Mesodermal cell (in vitro differentiated cells): Measurements from ENCODE around the gene CCDC60.

Experiments
- H3K27ac ChIP-seq: 2 replicates; pipeline ENCODE4 v1.7.0; 2013; ENCODE audit warnings: mild to moderate bottlenecking, low read depth, low read length, moderate library complexity; ENCODE audit not compliant: severe bottlenecking
- H3K36me3 ChIP-seq: 2 replicates; pipeline ENCODE4 v1.7.1; 2013; ENCODE audit warnings: mild to moderate bottlenecking, low read length, moderate library complexity; ENCODE audit not compliant: control insufficient read depth, insufficient read depth
- H3K4me1 ChIP-seq: one replicate; pipeline ENCODE4 v1.7.1; 2013; ENCODE audit warnings: mild to moderate bottlenecking, low read length; ENCODE audit not compliant: insufficient read depth, control insufficient read depth, poor library complexity, severe bottlenecking
- H3K4me3 ChIP-seq: 2 replicates; pipeline ENCODE4 v1.7.0; 2013; ENCODE audit warnings: low read length, control low read depth, mild to moderate bottlenecking; ENCODE audit not compliant: insufficient read depth, poor library complexity, severe bottlenecking; ENCODE audit errors: extremely low read depth
- H3K9me3 ChIP-seq: 2 replicates; pipeline ENCODE4 v1.7.1; 2013; ENCODE audit warnings: mild to moderate bottlenecking, low read length, moderate library complexity; ENCODE audit not compliant: control insufficient read depth
- WGBS, 2 experiments: methylation state at CpG; one replicate each; pipeline ENCODE4 v1.1.5; 2013; ENCODE audit warnings: missing lambda C conversion rate in 2 of 2; ENCODE audit not compliant: insufficient coverage in 2 of 2; 5-methylcytosine and 5-hydroxymethylcytosine counted together

The CCDC60 gene

DNA sequence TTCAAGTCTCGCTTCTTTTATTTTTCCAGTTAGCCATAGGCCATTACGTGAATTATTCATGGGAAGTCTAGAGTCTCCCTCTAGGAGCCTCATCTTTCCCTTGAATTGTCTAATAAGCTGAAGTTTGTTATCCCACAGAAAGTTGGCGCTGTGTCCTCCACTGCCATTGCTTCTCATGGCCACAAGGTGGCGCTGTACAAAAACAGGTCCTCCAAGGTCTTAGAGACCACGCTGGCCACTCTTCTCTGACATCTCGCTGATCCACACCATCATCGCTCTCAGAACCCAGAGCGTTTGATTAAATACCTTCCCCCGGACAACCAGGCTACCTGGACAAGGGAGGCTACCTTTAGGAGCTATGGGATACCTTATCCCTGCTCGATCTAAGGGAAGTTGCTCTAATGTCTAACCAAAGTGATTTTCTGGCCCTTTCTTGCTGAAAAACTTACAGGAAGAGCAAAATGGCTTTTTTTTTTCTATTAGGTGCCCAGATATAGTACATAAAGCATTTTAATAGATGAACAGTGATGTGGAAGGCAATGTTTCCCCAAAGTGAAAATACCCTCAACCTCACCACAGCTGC is 110.0 kb downstream of the CCDC60 start:
- WGBS, 2 experiments = 3 to 20% methylated on average over 4 to 10 of the region's 10 CpGs
- H3K36me3 ChIP-seq = no peaks in the 10 kb centered on the region
- H3K9me3 ChIP-seq = no peaks in the 10 kb centered on the region
- peaks cover 8% of the 10 kb centered on the region for H3K4me1 ChIP-seq
- no peak overlapping the region for H3K27ac ChIP-seq
- no peak overlapping the region for H3K4me3 ChIP-seq

DNA sequence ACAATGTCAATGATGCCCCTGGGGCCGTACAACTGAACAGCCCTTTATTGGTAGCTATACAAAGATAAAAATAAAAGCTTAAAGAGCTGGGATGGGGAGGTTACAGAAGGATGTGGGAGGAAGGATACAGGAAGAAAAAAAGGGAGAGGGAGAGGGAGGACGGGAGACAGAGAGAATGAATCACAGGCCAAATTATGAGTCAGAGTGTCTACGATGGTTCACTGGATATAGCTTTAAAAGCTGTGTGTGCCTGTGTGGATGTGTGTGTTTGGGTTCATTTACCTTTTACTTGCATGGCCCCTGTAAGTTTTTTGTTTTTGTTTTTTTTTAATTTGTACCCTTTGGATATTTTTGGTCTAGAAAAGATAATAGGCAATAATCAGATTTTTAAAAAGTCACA is 111.9 kb downstream of the CCDC60 start:
- Histone ChIP-seq H3K4me3 (no peak overlapping the region), H3K36me3 (no peaks in the 10 kb centered on the region), H3K4me1 (peaks cover 8% of the 10 kb centered on the region), H3K9me3 (no peaks in the 10 kb centered on the region), H3K27ac (peak overlapping the region; percentile 37)
- WGBS, 2 experiments = 71 to 72% methylated on average over 2 to 3 of the region's 3 CpGs

DNA sequence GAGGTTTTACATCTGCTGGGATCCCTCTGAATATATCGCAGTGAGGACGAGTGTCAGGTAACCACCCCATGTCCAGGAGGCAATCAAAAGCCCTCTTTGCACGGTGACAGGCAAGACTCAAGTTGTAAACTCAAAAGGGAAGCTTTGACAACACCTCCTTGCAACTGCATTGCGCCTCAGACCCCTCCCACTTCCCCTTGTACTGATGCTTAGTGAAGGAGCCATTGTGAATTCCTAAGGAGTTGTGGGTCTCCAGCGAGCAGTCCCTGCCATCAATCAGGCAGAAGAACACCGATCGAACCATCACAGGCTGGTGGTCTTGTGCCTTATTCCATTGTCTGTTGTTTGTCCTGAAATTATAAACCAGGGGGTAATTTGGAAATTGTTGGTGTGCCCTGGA is 112.6 kb downstream of the CCDC60 start:
- Histone ChIP-seq H3K9me3 (no peaks in the 10 kb centered on the region), H3K27ac (peak overlapping the region; percentile 37), H3K36me3 (no peaks in the 10 kb centered on the region), H3K4me3 (no peak overlapping the region), H3K4me1 (peaks cover 8% of the 10 kb centered on the region)
- 78 to 87% methylated on average over 3 to 6 of the region's 7 CpGs for WGBS, 2 experiments

DNA sequence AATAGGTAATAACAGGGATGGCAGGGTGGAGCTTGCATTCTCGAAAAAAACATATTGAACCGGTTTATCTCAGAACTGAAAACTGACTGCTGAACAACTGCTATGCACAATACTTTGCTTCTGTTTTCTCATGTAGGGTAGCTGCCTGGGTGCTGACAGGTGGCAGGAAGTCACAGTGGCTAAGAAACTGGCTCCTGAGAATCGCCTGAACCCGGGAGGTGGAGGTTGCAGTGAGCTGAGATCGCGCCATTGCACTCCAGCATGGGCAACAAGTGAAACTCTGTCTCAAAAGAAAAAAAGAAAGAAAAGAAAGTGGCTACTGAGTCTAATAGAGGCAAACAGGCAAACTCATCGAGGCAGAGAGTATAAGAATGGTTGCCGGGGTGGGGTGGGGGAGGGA is 113.1 kb downstream of the CCDC60 start:
- no peaks in the 10 kb centered on the region for H3K9me3 ChIP-seq
- H3K4me1 ChIP-seq = peaks cover 8% of the 10 kb centered on the region
- no peak overlapping the region for H3K4me3 ChIP-seq
- H3K27ac ChIP-seq = no peak overlapping the region
- 87 to 89% methylated on average over 5 to 6 of the region's 8 CpGs for WGBS, 2 experiments
- H3K36me3 ChIP-seq = no peaks in the 10 kb centered on the region

DNA sequence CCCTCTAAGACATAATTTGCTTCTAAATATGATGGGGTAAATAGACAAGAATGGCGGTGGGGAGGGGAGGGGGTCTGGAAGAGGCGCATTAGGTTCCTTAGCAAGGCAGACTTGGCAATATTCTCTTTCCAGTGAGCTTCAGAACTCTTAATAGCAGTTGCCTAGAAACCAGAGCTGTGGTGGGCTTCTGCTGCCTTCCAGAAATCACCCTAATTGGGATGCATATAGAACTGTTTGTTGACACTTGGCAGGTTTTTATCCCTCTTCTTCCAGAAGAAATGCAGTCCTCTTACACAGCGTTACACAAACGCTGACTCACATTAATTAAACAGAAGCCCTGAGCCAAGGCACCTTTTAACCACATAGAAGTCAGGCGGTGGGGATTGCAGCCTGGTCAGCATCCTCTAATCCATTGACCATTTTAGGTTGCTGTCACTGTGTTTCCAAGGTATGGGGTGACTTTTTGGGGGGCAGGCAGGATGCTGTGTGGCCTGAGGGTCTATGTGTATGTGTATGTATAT is 114.1 kb downstream of the CCDC60 start:
- Histone ChIP-seq H3K36me3 (no peaks in the 10 kb centered on the region), H3K27ac (no peak overlapping the region), H3K4me1 (peaks cover 8% of the 10 kb centered on the region), H3K9me3 (no peaks in the 10 kb centered on the region), H3K4me3 (no peak overlapping the region)
- WGBS, 2 experiments = 70 to 100% methylated on average over 2 of the region's 5 CpGs

DNA sequence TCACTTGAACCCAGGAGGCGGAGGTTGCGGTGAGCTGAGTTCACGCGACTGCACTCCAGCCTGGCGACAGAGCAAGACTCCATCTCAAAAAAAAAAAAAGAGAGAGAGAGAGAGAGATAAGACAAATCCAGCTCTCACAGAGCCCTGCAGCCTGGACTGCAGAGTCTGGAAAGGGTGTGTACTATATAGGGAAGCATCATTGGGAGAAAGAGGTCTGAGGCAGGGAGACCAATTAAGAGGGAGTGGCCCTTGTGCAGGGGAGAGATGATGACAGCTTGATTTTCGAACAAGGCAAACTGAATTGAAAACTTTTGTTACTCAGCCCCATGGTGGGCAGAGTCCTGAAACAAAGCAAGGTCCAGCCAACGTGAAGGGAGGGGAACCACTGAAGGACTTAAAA is 116.2 kb downstream of the CCDC60 start:
- WGBS, 2 experiments = 90% methylated on average over 7 of the region's 7 CpGs; no CpG with 5 or more reads in 1 of the 2 experiments

DNA sequence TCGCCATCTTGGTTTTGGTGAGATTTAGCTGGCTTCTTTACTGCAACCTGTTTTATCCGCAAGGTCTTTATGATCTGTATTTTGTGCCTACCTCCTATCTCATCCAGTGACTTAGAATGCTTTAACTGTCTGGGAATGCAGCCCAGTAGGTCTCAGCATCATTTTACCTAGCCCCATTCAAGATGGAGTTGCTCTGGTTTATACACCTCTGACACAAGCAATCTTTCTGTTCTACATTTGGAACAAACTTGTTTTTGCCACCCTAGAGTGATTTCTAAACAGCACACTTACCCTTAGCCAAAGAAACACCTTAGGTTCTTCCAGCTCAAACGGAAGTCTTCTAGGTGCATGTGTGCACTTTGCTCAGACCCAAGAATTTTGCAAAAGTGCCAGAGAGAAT is 122.3 kb downstream of the CCDC60 start:
- H3K4me3 ChIP-seq = no peak overlapping the region
- H3K9me3 ChIP-seq = peaks cover 14% of the 10 kb centered on the region
- H3K36me3 ChIP-seq = no peaks in the 10 kb centered on the region
- H3K4me1 ChIP-seq = no peaks in the 10 kb centered on the region
- H3K27ac ChIP-seq = no peak overlapping the region
- 86 to 100% methylated on average over 2 to 3 of the region's 3 CpGs for WGBS, 2 experiments

More for the DNA sequence above, 116.2 kb downstream of the CCDC60 start:
- no peaks in the 10 kb centered on the region for H3K9me3 ChIP-seq
- H3K4me1 ChIP-seq = peaks cover 8% of the 10 kb centered on the region
- H3K36me3 ChIP-seq = no peaks in the 10 kb centered on the region
- H3K27ac ChIP-seq = no peak overlapping the region
- no peak overlapping the region for H3K4me3 ChIP-seq

DNA sequence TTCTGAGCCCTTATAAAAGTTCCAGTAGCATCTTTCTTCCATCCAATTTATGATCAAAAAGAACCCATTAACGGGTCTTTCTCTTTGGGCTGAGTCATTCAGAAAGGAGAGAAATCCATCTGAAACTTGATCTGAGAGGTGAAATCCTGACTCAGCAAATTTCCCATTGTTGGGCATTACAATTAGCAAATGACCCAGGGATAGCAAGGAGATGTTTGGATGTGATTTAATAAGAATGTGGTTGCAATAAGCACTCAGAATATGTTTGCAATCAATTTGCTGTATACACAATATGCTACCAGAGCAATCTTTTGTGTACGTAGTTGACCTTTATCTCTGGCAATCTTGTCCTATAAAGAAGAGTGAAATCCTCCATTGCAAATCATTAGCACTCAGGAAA is 122.7 kb downstream of the CCDC60 start:
- WGBS, 2 experiments = 67% methylated on average over 1 of the region's 2 CpGs; no CpG with 5 or more reads in 1 of the 2 experiments
- Histone ChIP-seq H3K27ac (no peak overlapping the region), H3K36me3 (no peaks in the 10 kb centered on the region), H3K4me3 (no peak overlapping the region), H3K9me3 (peaks cover 14% of the 10 kb centered on the region), H3K4me1 (no peaks in the 10 kb centered on the region)

DNA sequence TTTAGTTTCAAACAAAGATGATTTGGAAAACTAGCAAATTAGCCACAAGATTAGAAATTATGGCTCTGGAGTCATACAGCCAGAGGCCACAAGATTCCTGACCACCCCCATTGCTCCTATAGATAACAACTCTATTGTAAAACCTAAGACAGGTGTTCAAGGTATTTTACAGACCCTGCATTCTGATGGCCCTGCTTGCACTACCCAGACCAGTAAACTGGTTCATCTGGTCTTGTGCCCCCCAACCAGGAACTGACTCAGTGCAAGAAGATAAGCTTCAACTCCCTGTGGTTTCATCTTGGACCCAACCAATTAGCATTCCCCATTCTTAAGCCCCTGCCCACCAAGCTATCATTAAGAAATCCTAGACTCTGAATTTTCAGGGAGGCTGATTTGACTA is 125.0 kb downstream of the CCDC60 start:
- H3K4me1 ChIP-seq = no peaks in the 10 kb centered on the region
- no peaks in the 10 kb centered on the region for H3K36me3 ChIP-seq
- H3K27ac ChIP-seq = no peak overlapping the region
- H3K9me3 ChIP-seq = peaks cover 14% of the 10 kb centered on the region
- H3K4me3 ChIP-seq = no peak overlapping the region

DNA sequence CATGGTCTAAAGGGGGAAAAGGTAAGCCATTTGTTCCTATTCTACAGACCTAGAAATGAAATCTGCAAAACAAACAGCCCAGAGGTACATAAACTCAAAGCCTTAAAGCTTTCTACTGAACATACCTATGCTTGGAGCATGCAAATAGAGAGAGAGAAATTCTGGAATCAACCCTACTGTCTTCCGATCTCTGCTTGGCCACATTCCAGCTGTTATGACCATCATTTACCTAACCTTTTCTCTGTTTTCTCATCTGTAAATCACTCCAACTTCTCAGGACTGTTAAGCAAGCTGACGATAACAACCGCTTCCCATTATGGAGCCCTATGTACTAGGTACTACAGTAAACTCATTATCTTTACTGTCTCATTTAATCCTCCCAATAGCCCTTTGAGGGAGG is 126.3 kb downstream of the CCDC60 start:
- Histone ChIP-seq H3K27ac (no peak overlapping the region), H3K36me3 (no peaks in the 10 kb centered on the region), H3K4me3 (no peak overlapping the region), H3K9me3 (peaks cover 14% of the 10 kb centered on the region), H3K4me1 (no peaks in the 10 kb centered on the region)
- 91 to 92% methylated on average over 3 of the region's 3 CpGs for WGBS, 2 experiments

DNA sequence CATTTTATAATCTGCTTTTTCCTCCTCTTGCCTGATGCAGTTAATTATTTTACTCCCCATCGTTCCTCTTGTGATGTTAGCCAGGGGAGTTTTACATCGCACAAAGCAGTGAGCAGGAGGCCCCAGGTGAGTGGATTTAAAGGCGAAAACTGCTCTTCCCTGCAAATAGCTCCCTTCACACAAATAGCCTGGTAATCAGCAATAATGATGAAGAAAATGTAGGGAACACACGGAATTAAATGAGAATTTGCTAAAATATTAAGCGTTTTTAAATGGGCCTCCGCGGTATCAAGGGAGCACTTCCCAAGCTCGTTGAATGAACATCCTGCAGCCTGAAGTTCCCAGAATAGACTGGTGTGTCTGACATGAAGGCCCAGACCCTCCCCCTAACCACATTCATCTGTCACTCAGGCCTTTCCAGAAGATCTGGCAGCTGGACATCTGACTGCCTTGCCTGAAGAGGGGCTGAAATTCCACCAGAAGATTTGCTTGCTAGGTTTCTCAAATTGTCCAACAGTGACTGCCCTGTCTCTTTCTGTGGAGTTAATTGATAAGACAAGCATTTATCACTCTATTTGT is 127.2 kb downstream of the CCDC60 start:
- H3K4me1 ChIP-seq = no peaks in the 10 kb centered on the region
- WGBS, 2 experiments = 75 to 97% methylated on average over 3 to 4 of the region's 8 CpGs
- H3K9me3 ChIP-seq = peaks cover 14% of the 10 kb centered on the region
- no peaks in the 10 kb centered on the region for H3K36me3 ChIP-seq
- H3K4me3 ChIP-seq = no peak overlapping the region
- no peak overlapping the region for H3K27ac ChIP-seq
